ENCODE data around the gene FSD1L. TPM values are rescaled to one million over a fixed set of nuclear protein-coding genes. Genes with fewer than 3 reads are reported as not detected.

The FSD1L gene
- total RNA-seq, 2 experiments from 2014 or later = 0.38 to 0.56 TPM

DNA sequence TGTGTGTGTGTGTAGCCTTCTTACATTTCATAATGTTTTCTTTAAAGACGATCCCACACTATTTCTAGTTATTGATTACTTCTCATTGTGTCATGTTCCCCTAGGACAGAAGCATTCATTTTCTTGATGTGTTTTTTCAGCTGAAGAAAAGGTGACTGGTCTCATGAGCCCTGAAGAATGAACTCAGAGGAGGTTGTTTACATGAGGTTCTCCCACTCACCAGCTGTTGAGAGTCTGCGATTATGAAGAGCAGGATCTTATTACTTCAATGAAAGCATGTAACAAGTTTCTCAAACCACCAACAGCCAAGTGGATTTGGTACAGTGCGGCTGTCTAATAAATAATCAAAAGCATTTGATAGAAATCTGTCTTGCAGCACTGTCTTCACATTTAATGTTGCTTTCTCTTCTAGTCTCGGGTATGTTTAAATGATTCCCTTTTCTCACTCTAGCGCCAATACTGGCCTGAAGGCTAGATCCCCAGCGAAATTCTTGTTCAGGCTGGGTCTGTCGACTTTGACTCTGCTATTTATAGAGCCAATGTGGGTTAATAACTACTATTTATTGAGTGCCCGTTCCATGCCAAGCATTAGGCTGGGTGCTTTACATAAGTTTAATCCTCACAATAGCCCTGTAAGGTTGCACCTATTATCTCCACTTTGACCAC is 9.6 kb upstream of the FSD1L start:
- Mint-ChIP-seq H3K9me3 (no peaks in the 10 kb centered on the region), H3K27ac (no peak overlapping the region)

GRCh38 chr9:105439428-105439827 is 8.4 kb upstream of the FSD1L start:
- TF ChIP-seq, protein P1, sequence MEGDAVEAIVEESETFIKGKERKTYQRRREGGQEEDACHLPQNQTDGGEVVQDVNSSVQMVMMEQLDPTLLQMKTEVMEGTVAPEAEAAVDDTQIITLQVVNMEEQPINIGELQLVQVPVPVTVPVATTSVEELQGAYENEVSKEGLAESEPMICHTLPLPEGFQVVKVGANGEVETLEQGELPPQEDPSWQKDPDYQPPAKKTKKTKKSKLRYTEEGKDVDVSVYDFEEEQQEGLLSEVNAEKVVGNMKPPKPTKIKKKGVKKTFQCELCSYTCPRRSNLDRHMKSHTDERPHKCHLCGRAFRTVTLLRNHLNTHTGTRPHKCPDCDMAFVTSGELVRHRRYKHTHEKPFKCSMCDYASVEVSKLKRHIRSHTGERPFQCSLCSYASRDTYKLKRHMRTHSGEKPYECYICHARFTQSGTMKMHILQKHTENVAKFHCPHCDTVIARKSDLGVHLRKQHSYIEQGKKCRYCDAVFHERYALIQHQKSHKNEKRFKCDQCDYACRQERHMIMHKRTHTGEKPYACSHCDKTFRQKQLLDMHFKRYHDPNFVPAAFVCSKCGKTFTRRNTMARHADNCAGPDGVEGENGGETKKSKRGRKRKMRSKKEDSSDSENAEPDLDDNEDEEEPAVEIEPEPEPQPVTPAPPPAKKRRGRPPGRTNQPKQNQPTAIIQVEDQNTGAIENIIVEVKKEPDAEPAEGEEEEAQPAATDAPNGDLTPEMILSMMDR (IDR thresholded peaks at IDR 0.05) = no peak
- H3K9me3 ChIP-seq (ENCODE audit: control insufficient read depth in 1 of 2, insufficient read depth in 1 of 2, low read length in 2 of 2) = peaks cover 0 to 5% of the 10 kb centered on the region in 2 experiments
- H3K4me3 ChIP-seq (ENCODE audit: low read length) = no peak overlapping the region
- H3K27ac ChIP-seq (ENCODE audit: low read depth in 1 of 2, low read length in 2 of 2) = no peak overlapping the region
- H3K27ac Mint-ChIP-seq = no peak overlapping the region
- no peaks in the 10 kb centered on the region for H3K4me1 ChIP-seq (ENCODE audit: insufficient read depth, low read length)
- H3K4me1 Mint-ChIP-seq (ENCODE audit: low read depth) = no peaks in the 10 kb centered on the region
- ATAC-seq (ENCODE audit: poor library complexity) (no peak), DNase-seq (no peak)
- no peak overlapping the region for H3K4me3 Mint-ChIP-seq
- no peaks in the 10 kb centered on the region for H3K36me3 ChIP-seq (ENCODE audit: insufficient read depth, low read length)
- H3K36me3 Mint-ChIP-seq (ENCODE audit: low read depth) = no peaks in the 10 kb centered on the region
- ChIA-PET CTCF (no interaction called here), POLR2A (interaction anchor here (0.7 kb wide), 1 partner anchor 27 kb away, joined by 3 read pairs; no protein-coding TSS in a partner anchor)
- no peaks in the 10 kb centered on the region for H3K27me3 ChIP-seq (ENCODE audit: control insufficient read depth in 1 of 2, insufficient read depth in 2 of 2, low read length in 2 of 2)
- no peaks in the 10 kb centered on the region for H3K9me3 Mint-ChIP-seq
- intact Hi-C loops (cut with DNase I, micrococcal nuclease) = no loop called here
- H3K27me3 Mint-ChIP-seq = no peaks in the 10 kb centered on the region

More for the DNA sequence above, 9.6 kb upstream of the FSD1L start:
- H3K27me3 ChIP-seq (ENCODE audit: control insufficient read depth in 1 of 2, insufficient read depth in 2 of 2, low read length in 2 of 2) = no peaks in the 10 kb centered on the region
- H3K4me1 Mint-ChIP-seq (ENCODE audit: low read depth) = no peaks in the 10 kb centered on the region
- POLR2A ChIA-PET = no interaction called here
- TF ChIP-seq, protein P1 (IDR thresholded peaks at IDR 0.05) = no peak
- H3K4me3 Mint-ChIP-seq = no peak overlapping the region
- no peak overlapping the region for H3K4me3 ChIP-seq (ENCODE audit: low read length)
- H3K27me3 Mint-ChIP-seq = no peaks in the 10 kb centered on the region
- intact Hi-C loops (cut with DNase I, micrococcal nuclease) = no loop called here
- H3K9me3 ChIP-seq (ENCODE audit: control insufficient read depth in 1 of 2, insufficient read depth in 1 of 2, low read length in 2 of 2) = peaks cover 0 to 5% of the 10 kb centered on the region in 2 experiments
- CTCF ChIA-PET = no interaction called here
- ATAC-seq (ENCODE audit: poor library complexity) = no peak
- H3K27ac ChIP-seq (ENCODE audit: low read depth in 1 of 2, low read length in 2 of 2) = no peak overlapping the region
- H3K36me3 ChIP-seq (ENCODE audit: insufficient read depth, low read length) = no peaks in the 10 kb centered on the region
- DNase-seq = no peak
- no peaks in the 10 kb centered on the region for H3K36me3 Mint-ChIP-seq (ENCODE audit: low read depth)
- H3K4me1 ChIP-seq (ENCODE audit: insufficient read depth, low read length) = no peaks in the 10 kb centered on the region

GRCh38 chr9:105441616-105442160 is 6.1 kb upstream of the FSD1L start:
- DNase-seq (no peak), ATAC-seq (ENCODE audit: poor library complexity) (no peak)
- Mint-ChIP-seq H3K27me3 (no peaks in the 10 kb centered on the region), H3K36me3 (ENCODE audit: low read depth) (no peaks in the 10 kb centered on the region), H3K4me1 (ENCODE audit: low read depth) (no peaks in the 10 kb centered on the region), H3K27ac (no peak overlapping the region), H3K4me3 (no peak overlapping the region), H3K9me3 (no peaks in the 10 kb centered on the region)
- intact Hi-C loops (cut with DNase I, micrococcal nuclease) = no loop called here
- Histone ChIP-seq H3K36me3 (ENCODE audit: insufficient read depth, low read length) (no peaks in the 10 kb centered on the region), H3K9me3 (ENCODE audit: control insufficient read depth in 1 of 2, insufficient read depth in 1 of 2, low read length in 2 of 2) (no peaks in the 10 kb centered on the region), H3K4me3 (ENCODE audit: low read length) (no peak overlapping the region), H3K27ac (ENCODE audit: low read depth in 1 of 2, low read length in 2 of 2) (no peak overlapping the region), H3K4me1 (ENCODE audit: insufficient read depth, low read length) (no peaks in the 10 kb centered on the region), H3K27me3 (ENCODE audit: control insufficient read depth in 1 of 2, insufficient read depth in 2 of 2, low read length in 2 of 2) (no peaks in the 10 kb centered on the region)
- TF ChIP-seq, protein P1 (IDR thresholded peaks at IDR 0.05) = no peak
- ChIA-PET CTCF (no interaction called here), POLR2A (no interaction called here)

Data from CD4-positive, alpha-beta T cell (primary cell).